Adrenal gland (tissue), 12 donors: ENCODE measurements around the gene UACA. TPM values are rescaled to one million over a fixed set of nuclear protein-coding genes. Genes with fewer than 3 reads are reported as not detected.
A peak's percentile ranks its signal among the peaks of the same experiment; 100 is the strongest.

Experiments used
- DNase-seq, 7 donors: peaks; one replicate each; pipeline ENCODE4 v3.0.0-alpha.2; 2019 to 2020
- H3K27ac ChIP-seq, 5 donors: fragments of 200-600 bp; sonication (generic) in 4 of 5; 1 replicate in 3 of 5; 2 replicates in 2 of 5; pipeline versions ENCODE4 v1.5.1 to v1.8.0; 2016 to 2020; ENCODE audit warnings: mild to moderate bottlenecking in 1 of 5
- H3K27me3 ChIP-seq: fragments of 200-600 bp; 2 replicates; pipeline ENCODE4 v1.8.0; 2021
- H3K36me3 ChIP-seq, 2 donors: fragments of 200-600 bp; replicated peaks in 1 of 2; 1 replicate in 1 of 2; 2 replicates in 1 of 2; pipeline versions ENCODE4 v1.5.1 to v1.8.0; 2018 to 2022
- H3K4me1 ChIP-seq, 2 donors: fragments of 200-600 bp; replicated peaks in 1 of 2; 1 replicate in 1 of 2; 2 replicates in 1 of 2; pipeline versions ENCODE4 v1.5.1 to v1.8.0; 2018 to 2021
- H3K4me3 ChIP-seq, 4 donors: fragments of 200-600 bp; sonication (generic) in 3 of 4; one replicate each; pipeline ENCODE4 v1.5.1; 2016 to 2018
- H3K9me3 ChIP-seq, 3 donors: fragments of 200-600 bp; sonication (generic) in 1 of 3; replicated peaks in 1 of 3; 1 replicate in 2 of 3; 2 replicates in 1 of 3; pipeline versions ENCODE4 v1.5.1 to v1.8.0; 2016 to 2021
- CTCF ChIP-seq, 6 experiments: fragments of 450-650 bp in 4 of 6; fragments of 200-600 bp in 2 of 6; sonication (generic) in 1 of 6; IDR thresholded peaks; 1 replicate in 5 of 6; 2 replicates in 1 of 6; pipeline versions ENCODE4 v1.5.1 to v1.8.0; 2016 to 2021; ENCODE audit warnings: antibody characterized with exemption in 6 of 6, mild to moderate bottlenecking in 2 of 6, moderate library complexity in 1 of 6
- POLR2A ChIP-seq, 2 donors: fragments of 450-650 bp; IDR thresholded peaks; one replicate each; pipeline ENCODE4 v1.6.1; 2017; ENCODE audit warnings: antibody characterized with exemption in 2 of 2, mild to moderate bottlenecking in 2 of 2, moderate library complexity in 1 of 2
- WGBS, 4 donors: extraction: QIAGEN DNeasy Blood & Tissue Kit in 2 of 4; methylation state at CpG; one replicate each; pipeline versions ENCODE4 v1.1.5 to v1.1.7; 2013 to 2017; 5-methylcytosine and 5-hydroxymethylcytosine counted together
- intact Hi-C, 2 donors: fragments of 100-400 bp; cut with DNase I; formaldehyde crosslinking; loops; one replicate each; pipeline versions ENCODE4 v1.14.1 to v1.15.0; 2022 to 2023
- polyA plus RNA-seq, 3 donors: library from polyadenylated mRNA; stranded (reverse); fragments of 200-250 nt in 2 of 3; fragments of 350-450 nt in 1 of 3; fragmentation: Illumina TruSeq in 1 of 3; extraction: RNeasy Lipid Tissue Mini Kit (QIAGEN cat#74804) in 1 of 3; gene quantifications; one replicate each; pipeline ENCODE4 v1.2.3, GENCODE V29; 2013 to 2014
- total RNA-seq, 9 donors: library from RNA; depleted of rRNA in 4 of 9; stranded (reverse); fragments of >200 nt in 4 of 9; fragments of 120-200 nt in 1 of 9; fragmentation: NEBNext Ultra II Directional in 1 of 9; extraction: Animal tissue kit (Norgen Biotek cat#: 25700) in 1 of 9; gene quantifications; one replicate each; pipeline versions ENCODE4 v1.1.0 to v1.2.4, GENCODE V29; 2013 to 2023
- donor health status: healthy with polysubstance abuse.
- donor health status: Bipolar disorder and iron deficiency.
- donor health status: DM: yes; HTN: yes; CAD: no.
- donor health status: DM: no; HTN: no; CAD: no.
- donor health status: DM: no; HTN: no; CAD: no.
- donor health status: DM: yes; HTN: yes; CAD: no.

The UACA gene
- total and polyA plus RNA-seq, 12 donors, result 16.7 to 186 (median 39.1) TPM

- no peaks in the 10 kb centered on the region for H3K27me3 ChIP-seq
- 90 to 94% (median 91%) methylated on average over 5 of the region's 5 CpGs for whole genome bisulfite sequencing, 4 donors
- H3K4me1 ChIP-seq, result peaks cover 19 to 35% of the 10 kb centered on the region in 2 donors
- intact Hi-C loops, result no loop called here
- H3K27ac ChIP-seq, result no peak overlapping the region
- H3K9me3 ChIP-seq, result peaks cover 0 to 5% (median 0%) of the 10 kb centered on the region in 3 donors
- no peak overlapping the region for H3K4me3 ChIP-seq
- H3K36me3 ChIP-seq, result no peaks in the 10 kb centered on the region
- no peak for DNase-seq
- TF ChIP-seq CTCF (IDR thresholded peaks at IDR 0.05) (no peak), POLR2A (IDR thresholded peaks at IDR 0.05) (no peak)
These were observed 58.6 kb downstream of the UACA start for GRCh38 chr15:70704731-70705130.

- Histone ChIP-seq H3K4me3 (no peak overlapping the region), H3K9me3 (peaks cover 0 to 5% (median 0%) of the 10 kb centered on the region in 3 donors), H3K27me3 (no peaks in the 10 kb centered on the region), H3K36me3 (no peaks in the 10 kb centered on the region), H3K27ac (peak overlapping the region in 2 of 5 donors; percentile 35 to 68), H3K4me1 (peaks cover 24 to 41% of the 10 kb centered on the region in 2 donors)
- no peak for TF ChIP-seq CTCF (IDR thresholded peaks at IDR 0.05)
- TF ChIP-seq POLR2A (IDR thresholded peaks at IDR 0.05), result no peak
- 89 to 96% (median 93%) methylated on average over 2 of the region's 2 CpGs for WGBS, 4 donors
- DNase-seq, result no peak
- intact Hi-C loops, result no loop called here
These were observed 59.2 kb downstream of the UACA start for GRCh38 chr15:70704166-70704565.

DNA sequence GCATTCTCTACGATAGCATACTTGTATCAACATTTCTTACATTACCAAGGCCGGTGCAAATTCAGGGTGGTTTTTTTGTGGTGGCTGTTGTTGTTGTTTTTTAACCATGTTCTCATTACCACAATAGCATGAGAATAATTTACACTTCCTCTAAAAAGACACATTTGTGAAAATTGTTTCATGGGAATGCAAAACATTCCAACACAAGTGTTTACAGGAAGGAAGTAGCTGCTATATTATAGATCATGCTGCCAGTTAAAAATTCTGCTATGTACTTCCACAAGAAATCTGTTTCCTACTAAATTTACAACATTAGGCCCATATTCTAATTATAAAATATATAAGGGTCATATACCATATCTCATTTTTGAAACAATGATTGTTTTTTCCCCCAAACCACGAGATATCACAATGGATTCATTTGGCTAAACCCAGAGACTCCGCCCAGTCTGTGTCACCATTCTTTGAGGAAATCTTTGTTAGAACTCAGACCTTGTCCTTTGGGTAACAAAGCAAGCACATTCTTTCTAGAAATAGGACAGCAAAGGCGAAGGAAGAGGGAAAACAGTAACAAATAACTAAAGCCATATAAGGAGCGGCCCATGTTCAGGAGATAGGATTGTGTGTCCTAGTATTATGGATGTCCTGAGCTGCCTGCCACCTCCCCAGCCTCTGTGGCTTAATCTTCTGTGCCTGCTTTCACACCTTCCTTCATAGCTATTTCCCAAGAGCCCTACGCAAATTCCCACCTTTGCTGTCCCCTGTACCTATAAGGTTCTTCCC is 60.1 kb downstream of the UACA start:
- intact Hi-C loops, result no loop called here

More for the DNA sequence above, 60.1 kb downstream of the UACA start:
- TF ChIP-seq CTCF (IDR thresholded peaks at IDR 0.05) (no peak), POLR2A (IDR thresholded peaks at IDR 0.05) (no peak)
- peak in 1 of 7 donors; percentile 28 for DNase-seq
- Histone ChIP-seq H3K36me3 (no peaks in the 10 kb centered on the region), H3K4me3 (peak overlapping the region in 1 of 4 donors; percentile 30), H3K27ac (peak overlapping the region in 4 of 5 donors; percentile 13 to 78 (median 56)), H3K27me3 (no peaks in the 10 kb centered on the region), H3K9me3 (peaks cover 0 to 5% (median 0%) of the 10 kb centered on the region in 3 donors), H3K4me1 (peaks cover 33 to 50% of the 10 kb centered on the region in 2 donors)
- 66 to 72% (median 68%) methylated on average over 7 of the region's 7 CpGs for WGBS, 4 donors
